H9 (cell line): ENCODE measurements around the gene SERPINB4. TPM values are rescaled to one million over a fixed set of nuclear protein-coding genes. Genes with fewer than 3 reads are reported as not detected.
"Not testable (repeated sequence)": the region's sequence is repeated elsewhere in the genome, so short reads cannot be mapped to it uniquely, and the experiment has no call there.

Experiments used
- DNase-seq: peaks from one replicate; pipeline ENCODE4 v3.0.0-alpha.2; 2017
- H2AFZ ChIP-seq: one replicate; pipeline ENCODE4 v1.6.1; 2013; ENCODE audit warnings: mild to moderate bottlenecking, low read length, control low read depth, moderate library complexity
- H2AK5ac ChIP-seq: 2 replicates; pipeline ENCODE4 v1.6.1; 2013; ENCODE audit warnings: low read length, control low read depth, mixed read lengths; ENCODE audit not compliant: insufficient read length
- H2BK120ac ChIP-seq: one replicate; pipeline ENCODE4 v1.6.1; 2013; ENCODE audit warnings: low read depth, mild to moderate bottlenecking, low read length, control low read depth, inconsistent platforms; ENCODE audit not compliant: poor library complexity, severe bottlenecking
- H2BK12ac ChIP-seq: 2 replicates; pipeline ENCODE4 v1.6.1; 2013; ENCODE audit warnings: low read length, control low read depth, mixed read lengths, low read depth; ENCODE audit not compliant: insufficient read length
- H2BK15ac ChIP-seq: 2 replicates; pipeline ENCODE4 v1.6.1; 2013; ENCODE audit warnings: low read depth, low read length, control low read depth
- H2BK20ac ChIP-seq: one replicate; pipeline ENCODE4 v1.6.1; 2013; ENCODE audit warnings: low read depth, mild to moderate bottlenecking, low read length, control low read depth, inconsistent platforms; ENCODE audit not compliant: poor library complexity, severe bottlenecking
- H2BK5ac ChIP-seq: 2 replicates; pipeline ENCODE4 v1.6.1; 2013; ENCODE audit warnings: low read length, control low read depth, mixed read lengths; ENCODE audit not compliant: insufficient read length
- H3K14ac ChIP-seq: 2 replicates; pipeline ENCODE4 v1.6.1; 2013; ENCODE audit warnings: low read length, control low read depth; ENCODE audit not compliant: insufficient read depth
- H3K18ac ChIP-seq: 2 replicates; pipeline ENCODE4 v1.6.1; 2013; ENCODE audit warnings: low read depth, mild to moderate bottlenecking, mixed read lengths, low read length, control low read depth; ENCODE audit not compliant: insufficient read length
- H3K23ac ChIP-seq: 2 replicates; pipeline ENCODE4 v1.6.1; 2013; ENCODE audit warnings: low read length, control low read depth, mixed read lengths, low read depth; ENCODE audit not compliant: insufficient read length
- H3K23me2 ChIP-seq: 2 replicates; pipeline ENCODE4 v1.6.1; 2013; ENCODE audit warnings: low read depth, mild to moderate bottlenecking, mixed read lengths, low read length, control low read depth; ENCODE audit not compliant: insufficient read length, poor library complexity, severe bottlenecking
- H3K27ac ChIP-seq: 2 replicates; pipeline ENCODE4 v1.5.1; 2013; ENCODE audit warnings: low read length, control low read depth, mixed read lengths, low read depth; ENCODE audit not compliant: insufficient read length
- H3K27me3 ChIP-seq: 2 replicates; pipeline ENCODE4 v1.6.1; 2013; ENCODE audit warnings: low read length, control low read depth, inconsistent platforms; ENCODE audit not compliant: insufficient read depth
- H3K4ac ChIP-seq: 2 replicates; pipeline ENCODE4 v1.6.1; 2013; ENCODE audit warnings: low read depth, mild to moderate bottlenecking, control low read depth, inconsistent platforms, low read length, moderate library complexity
- H3K4me1 ChIP-seq: 2 replicates; pipeline ENCODE4 v1.6.1; 2013; ENCODE audit warnings: low read length, control low read depth, inconsistent platforms; ENCODE audit not compliant: insufficient read depth
- H3K4me2 ChIP-seq: 2 replicates; pipeline ENCODE4 v1.6.1; 2013; ENCODE audit warnings: low read length, control low read depth, mixed read lengths; ENCODE audit not compliant: insufficient read length, insufficient read depth
- H3K56ac ChIP-seq: 2 replicates; pipeline ENCODE4 v1.6.1; 2013; ENCODE audit warnings: low read depth, mild to moderate bottlenecking, mixed read lengths, low read length, control low read depth; ENCODE audit not compliant: insufficient read length
- H3K79me1 ChIP-seq: 2 replicates; pipeline ENCODE4 v1.6.1; 2013; ENCODE audit warnings: low read depth, mild to moderate bottlenecking, moderate library complexity, low read length, control low read depth, inconsistent platforms; ENCODE audit not compliant: insufficient read depth, poor library complexity, severe bottlenecking
- H3K79me2 ChIP-seq: 2 replicates; pipeline ENCODE4 v1.6.1; 2013; ENCODE audit warnings: low read length, control low read depth, inconsistent platforms; ENCODE audit not compliant: insufficient read depth
- H3K9ac ChIP-seq: 2 replicates; pipeline ENCODE4 v1.6.1; 2013; ENCODE audit warnings: low read length, control low read depth, mixed read lengths; ENCODE audit not compliant: insufficient read length; ENCODE audit errors: extremely low read depth
- H3K9me3 ChIP-seq: one replicate; pipeline ENCODE4 v1.6.1; 2013; ENCODE audit warnings: low read depth, low read length, inconsistent platforms; ENCODE audit not compliant: control insufficient read depth
- H3T11ph ChIP-seq: one replicate; pipeline ENCODE4 v1.6.1; 2013; ENCODE audit warnings: mild to moderate bottlenecking, low read length, control low read depth, inconsistent platforms
- H4K20me1 ChIP-seq: one replicate; pipeline ENCODE4 v1.6.1; 2013; ENCODE audit not compliant: control insufficient read depth, insufficient read length, insufficient read depth
- H4K5ac ChIP-seq: 2 replicates; pipeline ENCODE4 v1.6.1; 2013; ENCODE audit warnings: low read depth, mild to moderate bottlenecking, mixed read lengths, low read length, control low read depth; ENCODE audit not compliant: insufficient read length
- H4K8ac ChIP-seq: replicated peaks from 2 replicates; pipeline ENCODE4 v1.6.1; 2013; ENCODE audit warnings: low read length, control low read depth, mixed read lengths, low read depth; ENCODE audit not compliant: insufficient read length
- H4K91ac ChIP-seq: 2 replicates; pipeline ENCODE4 v1.6.1; 2013; ENCODE audit warnings: low read depth, mild to moderate bottlenecking, moderate library complexity, mixed read lengths, low read length, control low read depth; ENCODE audit not compliant: insufficient read length
- H3K27ac Mint-ChIP-seq, 3 experiments: 2 replicates in 2 of 3; 3 replicates in 1 of 3; pipeline ENCODE4 v1.8.0; 2020 to 2021; ENCODE audit warnings: mixed read lengths in 3 of 3, mild to moderate bottlenecking in 1 of 3, moderate library complexity in 1 of 3
- H3K27me3 Mint-ChIP-seq: 2 replicates; pipeline ENCODE4 v1.8.0; 2021; ENCODE audit warnings: low read depth, mild to moderate bottlenecking, moderate library complexity, mixed read lengths
- H3K36me3 Mint-ChIP-seq, 3 experiments: 2 replicates in 2 of 3; 3 replicates in 1 of 3; pipeline ENCODE4 v1.8.0; 2020 to 2021; ENCODE audit warnings: low read depth in 3 of 3, mixed read lengths in 3 of 3; ENCODE audit not compliant: insufficient read depth in 1 of 3
- H3K4me1 Mint-ChIP-seq, 2 experiments: 2 replicates each; pipeline ENCODE4 v1.8.0; 2020; ENCODE audit warnings: mixed read lengths in 2 of 2
- H3K4me3 Mint-ChIP-seq, 2 experiments: 2 replicates in 1 of 2; 3 replicates in 1 of 2; pipeline ENCODE4 v1.8.0; 2020 to 2021; ENCODE audit warnings: mild to moderate bottlenecking in 2 of 2, mixed read lengths in 2 of 2, moderate library complexity in 1 of 2
- H3K9me3 Mint-ChIP-seq, 2 experiments: 2 replicates in 1 of 2; 3 replicates in 1 of 2; pipeline ENCODE4 v1.8.0; 2020; ENCODE audit warnings: mild to moderate bottlenecking in 2 of 2, mixed read lengths in 2 of 2, moderate library complexity in 1 of 2
- WGBS: extraction: QIAGEN DNeasy Blood & Tissue Kit; methylation state at CpG from one replicate; pipeline ENCODE4 v1.1.7; 2013; ENCODE audit warnings: missing lambda C conversion rate, low lambda C conversion rate, mixed read lengths; ENCODE audit not compliant: insufficient read length; ENCODE audit errors: extremely low coverage; 5-methylcytosine and 5-hydroxymethylcytosine counted together
- total RNA-seq: library from RNA; stranded (reverse); gene quantifications from 2 replicates; pipeline ENCODE4 v1.2.1, GENCODE V29; 2021

SERPINB4 gene
- total RNA-seq, 1 experiment from 2014 or later: 4.1 TPM

GRCh38 chr18:63658920-63659319 lies 14.9 kb upstream of the SERPINB4 start:
- H3K4ac ChIP-seq, H3K27ac ChIP-seq, H4K5ac ChIP-seq, H3K9me3 ChIP-seq, H3K9me3 Mint-ChIP-seq, H3K14ac ChIP-seq, H3K56ac ChIP-seq, H3K4me1 ChIP-seq, DNase-seq, H2BK5ac ChIP-seq, H3K79me2 ChIP-seq, H3K79me1 ChIP-seq, H3K27me3 ChIP-seq, H4K8ac ChIP-seq, H3K27me3 Mint-ChIP-seq, H2BK20ac ChIP-seq, H3K4me3 Mint-ChIP-seq, H3T11ph ChIP-seq, H3K27ac Mint-ChIP-seq, H4K20me1 ChIP-seq, H3K18ac ChIP-seq, H3K36me3 Mint-ChIP-seq, H2AK5ac ChIP-seq, H4K91ac ChIP-seq, H2BK12ac ChIP-seq, H3K4me2 ChIP-seq, H2BK15ac ChIP-seq, H3K9ac ChIP-seq, H3K23ac ChIP-seq, H2BK120ac ChIP-seq, H3K23me2 ChIP-seq, H2AFZ ChIP-seq: not testable (repeated sequence)
- H3K4me1 Mint-ChIP-seq: peaks cover 7 to 14% of the 10 kb centered on the region in 2 experiments
- no CpG with 5 or more reads among the region's 4 CpGs for WGBS

GRCh38 chr18:63650271-63650670 lies 6.2 kb upstream of the SERPINB4 start:
- H2BK20ac ChIP-seq, H3K36me3 Mint-ChIP-seq, H3K79me1 ChIP-seq, H2BK120ac ChIP-seq, H3K9me3 Mint-ChIP-seq, H3K27me3 Mint-ChIP-seq, H2BK5ac ChIP-seq, H4K20me1 ChIP-seq, H3K23ac ChIP-seq, H3K4me1 ChIP-seq, H2AK5ac ChIP-seq, DNase-seq, H4K8ac ChIP-seq, H3K27ac ChIP-seq, H3K4me2 ChIP-seq, H3K4me3 Mint-ChIP-seq, H2BK15ac ChIP-seq, H3K9ac ChIP-seq, H2BK12ac ChIP-seq, H3K9me3 ChIP-seq, H4K5ac ChIP-seq, H3K4ac ChIP-seq, H4K91ac ChIP-seq, H3K18ac ChIP-seq, H3K14ac ChIP-seq, H3T11ph ChIP-seq, H3K23me2 ChIP-seq, H2AFZ ChIP-seq, H3K27me3 ChIP-seq, H3K79me2 ChIP-seq, H3K56ac ChIP-seq: not testable (repeated sequence)
- peaks cover 17 to 28% of the 10 kb centered on the region in 2 experiments for H3K4me1 Mint-ChIP-seq
- 0 out of 7 replicates have a peak overlapping the region, but pooled peaks of 1 of the 3 experiments have one; percentile 14 for H3K27ac Mint-ChIP-seq
- no CpG with 5 or more reads among the region's 3 CpGs for WGBS
